ENCODE results near the gene PDE4D.

- TF ChIP-seq CTCF (IDR thresholded peaks at IDR 0.05) (no peak), POLR2A (IDR thresholded peaks at IDR 0.05) (no peak)
Measured at GRCh38 chr5:59341155-59341554, 552.4 kb downstream of the PDE4D start.
